DMS53 treated with DMSO at 0.1 percent for 48 hours (cell line): ENCODE data around the gene CD6.
"Not testable (repeated sequence)": the region's sequence is repeated elsewhere in the genome, so short reads cannot be mapped to it uniquely, and the experiment has no call there.

Experiments used
- DNase-seq: peaks from one replicate; lab custom pipeline; 2025; ENCODE audit not compliant: unreplicated experiment; lab: John Stamatoyannopoulos, UW

Gene CD6

GRCh38 chr11:60951904-60952741 lies 19.4 kb upstream of the CD6 start, which contains the start of gene SLC15A3:
Gene SLC15A3, minus strand, starts transcription at chr11:60952176. Its CDS starts 625 bp downstream, at chr11:60951551.
- no peak for DNase-seq

- DNase-seq = no peak
Measured at GRCh38 chr11:60952742-60953170, 18.7 kb upstream of the CD6 start.

- DNase-seq = no peak
Measured at GRCh38 chr11:60953781-60954180, 17.7 kb upstream of the CD6 start.

GRCh38 chr11:60954421-60954820 lies 17.1 kb upstream of the CD6 start:
- no peak for DNase-seq

- no peak for DNase-seq
Measured at GRCh38 chr11:60955571-60955970, 15.9 kb upstream of the CD6 start.

GRCh38 chr11:60957188-60957587 lies 14.3 kb upstream of the CD6 start:
- no peak for DNase-seq

GRCh38 chr11:60959431-60959830 lies 12.0 kb upstream of the CD6 start:
- no peak for DNase-seq

GRCh38 chr11:60960405-60960804 lies 11.1 kb upstream of the CD6 start:
- DNase-seq = no peak

- DNase-seq = no peak
Measured at GRCh38 chr11:60964801-60965200, 6.7 kb upstream of the CD6 start.

- DNase-seq = no peak
Measured at GRCh38 chr11:60966890-60967289, 4.6 kb upstream of the CD6 start.

- no peak for DNase-seq
Measured at GRCh38 chr11:60968223-60968622, 3.3 kb upstream of the CD6 start.

GRCh38 chr11:60970369-60970774 lies 1.1 kb upstream of the CD6 start:
- DNase-seq = no peak

- DNase-seq = no peak
Measured at GRCh38 chr11:60970890-60971289, 590 bp upstream of the CD6 start.

GRCh38 chr11:60972182-60973030 lies 926 bp downstream of the CD6 start:
- no peak for DNase-seq

- DNase-seq = no peak
Measured at GRCh38 chr11:60973699-60974098, 2.2 kb downstream of the CD6 start.

GRCh38 chr11:60974316-60974715 lies 2.8 kb downstream of the CD6 start:
- not testable (repeated sequence) for DNase-seq

GRCh38 chr11:60974726-60975125 lies 3.2 kb downstream of the CD6 start:
- DNase-seq = no peak

GRCh38 chr11:60977224-60977623 lies 5.7 kb downstream of the CD6 start:
- DNase-seq = no peak

- DNase-seq = no peak
Measured at GRCh38 chr11:60977836-60978235, 6.4 kb downstream of the CD6 start.

- DNase-seq = no peak
Measured at GRCh38 chr11:60978546-60979380, 7.3 kb downstream of the CD6 start.

- no peak for DNase-seq
Measured at GRCh38 chr11:60981515-60981914, 10.0 kb downstream of the CD6 start.
